H1 (cell line): ENCODE data around the gene SLC25A21. TPM values are rescaled to one million over a fixed set of nuclear protein-coding genes. Genes with fewer than 3 reads are reported as not detected.

Experiments
- CTCF ChIA-PET: fragments of 300-600 bp; sonication (Branson Sonifier 250); formaldehyde crosslinking; loops from one replicate; lab custom pipeline; 2021; ENCODE audit not compliant: partially characterized antibody; lab: Charles Lee
- POLR2A ChIA-PET: fragments of 300-600 bp; sonication (Branson Sonifier 250); formaldehyde crosslinking; loops from one replicate; lab custom pipeline; 2021; ENCODE audit warnings: inconsistent platforms; ENCODE audit not compliant: partially characterized antibody; lab: Charles Lee
- DNase-seq, 2 experiments: peaks; one replicate each; pipeline versions ENCODE4 v3.0.0 to v3.0.0-alpha.2; 2010 to 2022; ENCODE audit warnings: low spot score in 2 of 2, low read depth in 1 of 2, mixed read lengths in 1 of 2
- FAIRE-seq: peaks from 2 replicates; lab custom pipeline; 2011; peaks lifted over from hg19 to GRCh38; lab: Jason Lieb, UNC
- H2AFZ ChIP-seq: 2 replicates; pipeline ENCODE4 v1.8.1; 2012; ENCODE audit warnings: low read length, inconsistent platforms
- H2AK5ac ChIP-seq: 2 replicates; pipeline ENCODE4 v1.6.1; 2013; ENCODE audit warnings: low read depth, low read length
- H2BK120ac ChIP-seq: replicated peaks from 2 replicates; pipeline ENCODE3; 2013; ENCODE audit warnings: low read depth, low read length, inconsistent platforms
- H2BK12ac ChIP-seq: 2 replicates; pipeline ENCODE4 v1.6.1; 2013; ENCODE audit warnings: low read depth, low read length
- H2BK15ac ChIP-seq: 2 replicates; pipeline ENCODE4 v1.6.1; 2013; ENCODE audit warnings: low read length
- H2BK20ac ChIP-seq: 2 replicates; pipeline ENCODE4 v1.6.1; 2013; ENCODE audit warnings: low read length
- H2BK5ac ChIP-seq: 2 replicates; pipeline ENCODE4 v1.6.1; 2013; ENCODE audit warnings: low read depth, low read length
- H3K14ac ChIP-seq: 2 replicates; pipeline ENCODE4 v1.6.1; 2013; ENCODE audit warnings: inconsistent platforms; ENCODE audit not compliant: insufficient read length
- H3K18ac ChIP-seq: 2 replicates; pipeline ENCODE4 v1.6.1; 2013; ENCODE audit warnings: low read length; ENCODE audit errors: extremely low read depth
- H3K23ac ChIP-seq: 2 replicates; pipeline ENCODE4 v1.6.1; 2013; ENCODE audit warnings: inconsistent platforms; ENCODE audit not compliant: insufficient read length
- H3K23me2 ChIP-seq: 2 replicates; pipeline ENCODE4 v1.6.1; 2013; ENCODE audit warnings: low read depth, low read length
- H3K27ac ChIP-seq: 2 replicates; pipeline ENCODE4 v1.6.1; 2011; ENCODE audit warnings: low read depth, low read length, inconsistent platforms
- H3K27me3 ChIP-seq, 4 experiments: replicated peaks in 1 of 4; 1 replicate in 1 of 4; 2 replicates in 3 of 4; pipeline versions ENCODE4 v1.6.1 to v1.8.1; 2011 to 2013; ENCODE audit warnings: low read length in 3 of 4, mild to moderate bottlenecking in 3 of 4, inconsistent platforms in 2 of 4, mixed read lengths in 2 of 4, moderate library complexity in 1 of 4; ENCODE audit not compliant: control insufficient read depth in 3 of 4, insufficient read depth in 3 of 4; ENCODE audit errors: extremely low read depth in 1 of 4
- H3K36me3 ChIP-seq, 4 experiments: 2 replicates each; pipeline versions ENCODE4 v1.6.1 to v1.8.1; 2011 to 2013; ENCODE audit warnings: mild to moderate bottlenecking in 4 of 4, low read length in 3 of 4, moderate library complexity in 2 of 4, control low read depth in 1 of 4, inconsistent platforms in 1 of 4; ENCODE audit not compliant: insufficient read depth in 4 of 4, control insufficient read depth in 2 of 4
- H3K4ac ChIP-seq: replicated peaks from 2 replicates; pipeline ENCODE3; 2013; ENCODE audit warnings: low read length, low read depth, mixed read lengths, inconsistent platforms; ENCODE audit not compliant: insufficient read length
- H3K4me1 ChIP-seq, 4 experiments: replicated peaks in 1 of 4; 1 replicate in 1 of 4; 2 replicates in 3 of 4; pipeline versions ENCODE4 v1.6.1 to v1.8.1; 2011 to 2013; ENCODE audit warnings: low read length in 3 of 4, inconsistent platforms in 2 of 4, mixed read lengths in 1 of 4; ENCODE audit not compliant: insufficient read depth in 4 of 4, control insufficient read depth in 3 of 4
- H3K4me2 ChIP-seq, 2 experiments: 2 replicates each; pipeline versions ENCODE4 v1.6.1 to v1.8.1; 2011 to 2013; ENCODE audit warnings: low read depth in 2 of 2, low read length in 2 of 2, control low read depth in 1 of 2, inconsistent platforms in 1 of 2, mild to moderate bottlenecking in 1 of 2; ENCODE audit not compliant: insufficient read depth in 1 of 2
- H3K4me3 ChIP-seq, 4 experiments: fragments of 200-600, 300-600 bp in 1 of 4; sonication (generic), shearing (Covaris generic), sonication (Bioruptor Twin) in 1 of 4; 2 replicates each; pipeline versions ENCODE4 v1.5.1 to v1.8.1; 2011 to 2016; ENCODE audit warnings: low read length in 4 of 4, low read depth in 3 of 4, control low read depth in 2 of 4, inconsistent platforms in 2 of 4, mild to moderate bottlenecking in 2 of 4, mixed read lengths in 1 of 4, moderate library complexity in 1 of 4; ENCODE audit not compliant: insufficient read depth in 2 of 4; ENCODE audit errors: extremely low read depth in 1 of 4
- H3K56ac ChIP-seq: replicated peaks from 2 replicates; pipeline ENCODE3; 2013; ENCODE audit warnings: low read depth, mild to moderate bottlenecking, mixed read lengths, low read length, inconsistent platforms; ENCODE audit not compliant: insufficient read length
- H3K79me1 ChIP-seq: 2 replicates; pipeline ENCODE4 v1.6.1; 2013; ENCODE audit warnings: low read depth, low read length, control low read depth
- H3K79me2 ChIP-seq, 2 experiments: 2 replicates each; pipeline versions ENCODE4 v1.6.1 to v1.8.1; 2012 to 2013; ENCODE audit warnings: low read length in 2 of 2, mild to moderate bottlenecking in 2 of 2, inconsistent platforms in 1 of 2; ENCODE audit not compliant: insufficient read depth in 2 of 2, control insufficient read depth in 1 of 2
- H3K9ac ChIP-seq, 4 experiments: replicated peaks in 1 of 4; 1 replicate in 1 of 4; 2 replicates in 3 of 4; pipeline versions ENCODE4 v1.6.1 to v1.8.1; 2011 to 2013; ENCODE audit warnings: low read depth in 3 of 4, low read length in 3 of 4, control low read depth in 2 of 4, mild to moderate bottlenecking in 2 of 4, moderate library complexity in 2 of 4, inconsistent platforms in 1 of 4; ENCODE audit errors: extremely low read depth in 1 of 4
- H3K9me3 ChIP-seq, 2 experiments: 2 replicates each; pipeline versions ENCODE4 v1.6.1 to v1.8.1; 2012 to 2013; ENCODE audit warnings: mild to moderate bottlenecking in 2 of 2, moderate library complexity in 2 of 2, control low read depth in 1 of 2, inconsistent platforms in 1 of 2, low read depth in 1 of 2, low read length in 1 of 2, mixed read lengths in 1 of 2; ENCODE audit not compliant: insufficient read depth in 2 of 2
- H4K20me1 ChIP-seq, 2 experiments: replicated peaks in 1 of 2; 2 replicates each; pipeline versions ENCODE3 to v1.8.1; 2011 to 2013; ENCODE audit warnings: inconsistent platforms in 2 of 2, low read length in 2 of 2, mild to moderate bottlenecking in 1 of 2; ENCODE audit not compliant: insufficient read depth in 2 of 2, control insufficient read depth in 1 of 2
- H4K5ac ChIP-seq: 2 replicates; pipeline ENCODE4 v1.6.1; 2013; ENCODE audit warnings: low read length, low read depth, mixed read lengths, inconsistent platforms; ENCODE audit not compliant: insufficient read length
- H4K8ac ChIP-seq: 2 replicates; pipeline ENCODE4 v1.8.0; 2013; ENCODE audit warnings: mild to moderate bottlenecking, moderate library complexity, low read length, inconsistent platforms; ENCODE audit not compliant: insufficient read depth; ENCODE audit errors: extremely low read depth
- H4K91ac ChIP-seq: replicated peaks from 2 replicates; pipeline ENCODE3; 2013; ENCODE audit warnings: low read length, mixed read lengths, inconsistent platforms; ENCODE audit not compliant: insufficient read length
- ATF3 ChIP-seq: IDR thresholded peaks from 2 replicates; pipeline ENCODE4 v1.6.1; 2011; ENCODE audit warnings: low read depth, mild to moderate bottlenecking, low read length; ENCODE audit not compliant: insufficient read depth
- BCL11A ChIP-seq, 2 experiments: IDR thresholded peaks; one replicate each; pipeline ENCODE4 v1.6.1; 2011; ENCODE audit warnings: low read depth in 2 of 2, low read length in 2 of 2, mild to moderate bottlenecking in 2 of 2
- CBX5 ChIP-seq: fragments of 300-800, 300-1000 bp; sonication (generic); IDR thresholded peaks from 2 replicates; pipeline ENCODE4 v1.7.1; 2016; ENCODE audit warnings: antibody characterized with exemption, low read length, low read depth
- E2F6 ChIP-seq: IDR thresholded peaks from 2 replicates; pipeline ENCODE4 v1.6.1; 2012; ENCODE audit warnings: inconsistent platforms
- EZH2 ChIP-seq: fragments of 200-600 bp; sonication (generic); IDR thresholded peaks from 2 replicates; pipeline ENCODE4 v1.7.1; 2012; ENCODE audit warnings: low read depth, mild to moderate bottlenecking, moderate library complexity, low read length, inconsistent platforms; ENCODE audit not compliant: severe bottlenecking
- FOSL1 ChIP-seq: IDR thresholded peaks from 2 replicates; pipeline ENCODE4 v1.6.1; 2011; ENCODE audit warnings: mild to moderate bottlenecking, low read depth, low read length, moderate library complexity; ENCODE audit not compliant: insufficient read depth
- KDM1A ChIP-seq: fragments of 200-600, 300-600 bp; sonication (generic); IDR thresholded peaks from 2 replicates; pipeline ENCODE4 v1.7.1; 2016; ENCODE audit warnings: mild to moderate bottlenecking, low read length, borderline replicate concordance
- KDM5A ChIP-seq: fragments of 200-600 bp; IDR thresholded peaks from 2 replicates; pipeline ENCODE4 v1.7.1; 2012; ENCODE audit warnings: mild to moderate bottlenecking, low read length, inconsistent platforms, mixed read lengths
- PHF8 ChIP-seq: fragments of 200-600 bp; sonication (generic); conservative IDR thresholded peaks from 2 replicates; pipeline ENCODE4 v1.7.1; 2012; ENCODE audit warnings: low read depth, mild to moderate bottlenecking, inconsistent platforms, low read length, moderate library complexity
- POU5F1 ChIP-seq: IDR thresholded peaks from 2 replicates; pipeline ENCODE4 v1.6.1; 2011; ENCODE audit warnings: low read depth, mild to moderate bottlenecking, low read length, moderate library complexity
- SIX5 ChIP-seq: IDR thresholded peaks from 2 replicates; pipeline ENCODE4 v1.6.1; 2011; ENCODE audit warnings: mild to moderate bottlenecking, low read depth, low read length
- SP1 ChIP-seq: IDR thresholded peaks from 2 replicates; pipeline ENCODE4 v1.6.1; 2011; ENCODE audit warnings: low read depth, low read length
- TAF1 ChIP-seq: IDR thresholded peaks from 2 replicates; pipeline ENCODE4 v1.6.1; 2011; ENCODE audit warnings: mild to moderate bottlenecking, low read depth, low read length
- TCF12 ChIP-seq: IDR thresholded peaks from 2 replicates; pipeline ENCODE4 v1.6.1; 2011; ENCODE audit warnings: low read depth, mild to moderate bottlenecking, low read length
- WGBS, 2 experiments: shearing (Covaris generic) in 1 of 2; methylation state at CpG; one replicate each; pipeline versions ENCODE4 v1.1.6 to v1.1.7; 2013 to 2015; ENCODE audit warnings: low lambda C conversion rate in 2 of 2, mixed read lengths in 2 of 2, inconsistent platforms in 1 of 2, low coverage in 1 of 2, missing lambda C conversion rate in 1 of 2; ENCODE audit not compliant: insufficient replicate concordance in 2 of 2, insufficient coverage in 1 of 2, insufficient read length in 1 of 2; ENCODE audit errors: extremely low coverage in 1 of 2, missing lambda C conversion rate in 1 of 2; 5-methylcytosine and 5-hydroxymethylcytosine counted together
- polyA plus RNA-seq, 7 experiments: library from polyadenylated mRNA; depleted of rRNA in 3 of 7; stranded (reverse) in 5 of 7; unstranded in 2 of 7; fragments of >200 nt in 5 of 7; fragments of 200-250 nt in 2 of 7; gene quantifications; 1 replicate in 5 of 7; 2 replicates in 1 of 7; 4 replicates in 1 of 7; pipeline versions ENCODE4 v1.2.1 to v1.2.3, GENCODE V29; 2011 to 2013; ENCODE audit warnings: missing spikeins in 2 of 7, mixed read lengths in 2 of 7
- total RNA-seq: library from RNA; stranded (reverse); fragmentation: NEBNext Ultra II Directional; extraction: Animal tissue kit (Norgen Biotek cat#: 25700); gene quantifications from 2 replicates; pipeline ENCODE4 v1.2.1, GENCODE V29; 2021

SLC25A21 gene
- total and polyA plus RNA-seq, 2 of the 8 experiments (the other 6 are each of a cell fraction or from before 2014, with no cell fraction given), result 6.9 to 15.7 TPM

GRCh38 chr14:37210448-37210847 lies 38.0 kb upstream of the SLC25A21 start:
- Histone ChIP-seq H3K4me2 (no peak overlapping the region), H3K9ac (no peak overlapping the region), H4K5ac (no peak overlapping the region), H3K79me1 (no peaks in the 10 kb centered on the region; the same call in 1 of the 2 replicates), H3K23ac (no peak overlapping the region), H3K14ac (no peak overlapping the region), H2BK120ac (no peak overlapping the region), H2BK5ac (no peak overlapping the region), H4K20me1 (no peaks in the 10 kb centered on the region), H2BK20ac (no peak overlapping the region), H2AFZ (no peak overlapping the region), H2BK12ac (no peak overlapping the region), H3K36me3 (no peaks in the 10 kb centered on the region; a peak in 2 of 8 replicates), H4K91ac (no peak overlapping the region), H3K4me3 (no peak overlapping the region), H3K27ac (no peak overlapping the region), H3K79me2 (peaks cover 3 to 24% of the 10 kb centered on the region in 2 experiments; a peak in 3 of 4 replicates), H3K56ac (no peak overlapping the region), H3K23me2 (no peaks in the 10 kb centered on the region), H3K18ac (no peak overlapping the region), H2BK15ac (no peak overlapping the region), H3K4ac (no peak overlapping the region), H3K27me3 (no peaks in the 10 kb centered on the region), H3K9me3 (peaks cover 13 to 20% of the 10 kb centered on the region in 2 experiments), H4K8ac (no peak overlapping the region), H2AK5ac (no peak overlapping the region), H3K4me1 (no peaks in the 10 kb centered on the region)
- WGBS, 2 experiments, result 96% methylated on average over 6 of the region's 6 CpGs; no CpG with 5 or more reads in 1 of the 2 experiments
- FAIRE-seq (no peak), DNase-seq (peak in 1 of 2 experiments; percentile 3)
- ChIA-PET POLR2A (no interaction called here), CTCF (no interaction called here)
- no peak for TF ChIP-seq E2F6
- TF ChIP-seq SP1, result no peak
- TF ChIP-seq KDM1A, result no peak
- TF ChIP-seq TAF1, result no peak
- no peak for TF ChIP-seq SIX5
- TF ChIP-seq TCF12, result no peak
- TF ChIP-seq KDM5A, result no peak
- TF ChIP-seq ATF3, result no peak
- TF ChIP-seq CBX5, result no peak
- no peak for TF ChIP-seq PHF8
- no peak for TF ChIP-seq FOSL1
- TF ChIP-seq POU5F1, result no peak
- TF ChIP-seq EZH2, result no peak
- TF ChIP-seq BCL11A (IDR thresholded peaks at IDR 0.05; ENCODE audit: low read depth in 2 of 2, low read length in 2 of 2), result no peak
